PC-9 (cell line): ENCODE measurements around the gene DDHD1. TPM values are rescaled to one million over a fixed set of nuclear protein-coding genes. Genes with fewer than 3 reads are reported as not detected.
A peak's percentile ranks its signal among the peaks of the same experiment; 100 is the strongest.

Experiments used
- BruUV-seq: library from RNA; stranded (reverse); fragments of 400-500 nt; replicated peaks from 2 replicates; lab custom pipeline; 2021; lab: Mats Ljungman, UMichigan
- CTCF ChIA-PET: fragments of 300-600 bp; sonication (Branson Sonifier 250); formaldehyde crosslinking; loops from one replicate; lab custom pipeline; 2022; ENCODE audit warnings: antibody characterized with exemption; lab: Charles Lee
- POLR2A ChIA-PET: fragments of 300-600 bp; sonication (Branson Sonifier 250); formaldehyde crosslinking; loops from one replicate; lab custom pipeline; 2022; ENCODE audit warnings: antibody characterized with exemption; ENCODE audit not compliant: unreplicated experiment; lab: Charles Lee
- DNase-seq, 2 experiments: peaks; one replicate each; pipeline versions ENCODE4 v3.0.0 to v3.0.0-alpha.2; 2015 to 2022; ENCODE audit warnings: mixed read lengths in 1 of 2
- H2AFZ ChIP-seq: fragments of 200-600 bp; sonication (generic); 2 replicates; pipeline ENCODE4 v1.8.1; 2017; ENCODE audit warnings: antibody characterized with exemption
- H3F3A ChIP-seq: fragments of 200-600 bp; sonication (generic); 2 replicates; pipeline ENCODE4 v1.8.1; 2017; ENCODE audit warnings: antibody characterized with exemption, mild to moderate bottlenecking, low read depth; ENCODE audit not compliant: insufficient read depth
- H3K27ac ChIP-seq: fragments of 200-600 bp; sonication (generic); 2 replicates; pipeline ENCODE4 v1.6.1; 2016; ENCODE audit warnings: mixed run types
- H3K27me3 ChIP-seq: fragments of 200-600 bp; sonication (generic); 2 replicates; pipeline ENCODE4 v1.6.1; 2016; ENCODE audit warnings: low read depth, mixed run types; ENCODE audit not compliant: insufficient read depth
- H3K36me3 ChIP-seq: fragments of 200-600 bp; sonication (generic); 2 replicates; pipeline ENCODE4 v1.6.1; 2016; ENCODE audit warnings: low read depth, mixed run types
- H3K4me1 ChIP-seq: fragments of 200-600 bp; sonication (generic); replicated peaks from 2 replicates; pipeline ENCODE4 v1.6.1; 2016; ENCODE audit warnings: mixed run types; ENCODE audit not compliant: insufficient read depth
- H3K4me2 ChIP-seq: fragments of 200-600 bp; sonication (generic); 2 replicates; pipeline ENCODE4 v1.6.1; 2017; ENCODE audit warnings: mixed run types
- H3K4me3 ChIP-seq: fragments of 200-600 bp; sonication (generic); 2 replicates; pipeline ENCODE4 v1.6.1; 2016; ENCODE audit warnings: mixed run types
- H3K79me2 ChIP-seq: fragments of 200-600 bp; sonication (generic); 2 replicates; pipeline ENCODE4 v1.6.1; 2017; ENCODE audit warnings: low read depth, mixed run types
- H3K9me2 ChIP-seq: fragments of 200-600 bp; sonication (generic); 2 replicates; pipeline ENCODE4 v1.8.1; 2017; ENCODE audit warnings: mild to moderate bottlenecking; ENCODE audit not compliant: insufficient read depth
- H3K9me3 ChIP-seq: fragments of 200-600 bp; sonication (generic); 2 replicates; pipeline ENCODE4 v1.8.1; 2016; ENCODE audit warnings: low read depth; ENCODE audit not compliant: insufficient read depth
- H4K20me1 ChIP-seq: fragments of 200-600 bp; sonication (generic); 2 replicates; pipeline ENCODE4 v1.8.1; 2017; ENCODE audit not compliant: insufficient read depth
- EZH2 ChIP-seq: fragments of 200-600 bp; sonication (generic); IDR thresholded peaks from 2 replicates; pipeline ENCODE4 v1.8.0; 2017; ENCODE audit warnings: antibody characterized with exemption, low read depth
- intact Hi-C: fragments of 100-400 bp; cut with micrococcal nuclease; formaldehyde crosslinking; loops from one replicate; pipeline ENCODE4 v1.10.0; 2022; ENCODE audit not compliant: unreplicated experiment
- total RNA-seq: library from RNA; stranded (reverse); gene quantifications from 2 replicates; pipeline ENCODE4 v1.2.3, GENCODE V29; 2021
- TF ChIP-seq, protein P1 (sequence below): fragments of 200-600 bp; sonication (generic); conservative IDR thresholded peaks from 2 replicates; pipeline ENCODE4 v1.6.1; 2017; ENCODE audit warnings: mixed run types, antibody characterized with exemption, mild to moderate bottlenecking, moderate library complexity

Gene DDHD1
- total RNA-seq, 1 experiment from 2014 or later = 11.3 TPM

DNA sequence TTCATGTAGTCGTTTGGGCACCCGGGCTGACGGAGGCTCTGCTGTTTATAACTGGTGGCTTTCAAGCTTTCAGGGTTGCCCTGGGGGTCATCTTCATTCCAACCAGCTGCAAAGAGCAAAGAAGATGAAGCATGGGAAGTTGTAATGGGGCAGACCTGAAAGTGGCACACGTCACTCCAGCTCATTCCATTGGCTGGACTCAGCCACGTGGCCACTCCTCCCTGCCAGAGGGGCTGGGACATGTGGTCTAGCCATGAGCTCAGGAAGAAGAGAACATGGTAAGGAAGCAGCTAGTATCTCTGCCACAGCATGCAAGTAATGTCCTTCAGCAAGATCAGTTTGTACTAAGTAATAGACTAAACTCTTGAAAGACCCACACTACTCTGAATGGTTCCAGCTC lies 150.5 kb downstream of the DDHD1 start:
- Histone ChIP-seq H3K36me3 (no peaks in the 10 kb centered on the region), H3K4me1 (no peaks in the 10 kb centered on the region), H2AFZ (no peak overlapping the region), H3K9me2 (no peaks in the 10 kb centered on the region), H3K27ac (no peak overlapping the region), H3K9me3 (no peaks in the 10 kb centered on the region), H3K27me3 (no peaks in the 10 kb centered on the region), H3K4me2 (no peak overlapping the region), H3K79me2 (no peaks in the 10 kb centered on the region), H4K20me1 (no peaks in the 10 kb centered on the region), H3F3A (no peaks in the 10 kb centered on the region), H3K4me3 (no peak overlapping the region)
- ChIA-PET CTCF (no interaction called here), POLR2A (no interaction called here)
- BruUV-seq = no TSS peak
- no peak for DNase-seq
- no peak for TF ChIP-seq EZH2
- TF ChIP-seq, protein P1, sequence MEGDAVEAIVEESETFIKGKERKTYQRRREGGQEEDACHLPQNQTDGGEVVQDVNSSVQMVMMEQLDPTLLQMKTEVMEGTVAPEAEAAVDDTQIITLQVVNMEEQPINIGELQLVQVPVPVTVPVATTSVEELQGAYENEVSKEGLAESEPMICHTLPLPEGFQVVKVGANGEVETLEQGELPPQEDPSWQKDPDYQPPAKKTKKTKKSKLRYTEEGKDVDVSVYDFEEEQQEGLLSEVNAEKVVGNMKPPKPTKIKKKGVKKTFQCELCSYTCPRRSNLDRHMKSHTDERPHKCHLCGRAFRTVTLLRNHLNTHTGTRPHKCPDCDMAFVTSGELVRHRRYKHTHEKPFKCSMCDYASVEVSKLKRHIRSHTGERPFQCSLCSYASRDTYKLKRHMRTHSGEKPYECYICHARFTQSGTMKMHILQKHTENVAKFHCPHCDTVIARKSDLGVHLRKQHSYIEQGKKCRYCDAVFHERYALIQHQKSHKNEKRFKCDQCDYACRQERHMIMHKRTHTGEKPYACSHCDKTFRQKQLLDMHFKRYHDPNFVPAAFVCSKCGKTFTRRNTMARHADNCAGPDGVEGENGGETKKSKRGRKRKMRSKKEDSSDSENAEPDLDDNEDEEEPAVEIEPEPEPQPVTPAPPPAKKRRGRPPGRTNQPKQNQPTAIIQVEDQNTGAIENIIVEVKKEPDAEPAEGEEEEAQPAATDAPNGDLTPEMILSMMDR = no peak
- intact Hi-C loops = no loop called here

DNA sequence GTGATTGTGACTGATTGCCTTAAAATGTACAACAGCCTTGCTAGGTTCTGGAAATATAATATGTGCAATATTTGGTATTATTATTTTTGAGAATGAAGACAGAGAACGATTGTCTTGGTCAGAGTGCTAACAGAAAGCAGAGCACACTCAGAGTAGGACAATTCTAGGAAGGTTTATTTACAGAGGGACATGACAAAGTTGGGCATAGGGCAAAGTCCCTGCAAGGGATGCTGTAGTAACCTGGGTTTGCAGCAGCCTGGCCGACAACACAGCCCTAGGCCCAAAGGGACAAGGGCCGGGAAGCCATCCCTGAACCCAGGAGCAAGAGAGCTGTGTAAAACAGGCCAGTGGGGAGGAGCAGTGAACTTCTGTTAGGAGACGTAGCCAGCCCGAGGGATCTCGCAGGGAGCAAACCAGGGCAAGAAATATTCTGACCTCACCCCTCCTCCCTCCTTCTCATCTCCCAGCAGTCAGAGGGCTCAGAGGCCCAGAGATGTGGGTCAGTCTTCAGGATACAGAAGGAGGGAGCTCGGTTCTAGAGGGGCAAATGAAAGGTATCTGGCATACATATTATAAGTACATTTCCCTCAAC lies 151.2 kb downstream of the DDHD1 start:
- no peaks in the 10 kb centered on the region for H3K4me1 ChIP-seq
- no peaks in the 10 kb centered on the region for H3K27me3 ChIP-seq
- H3K4me2 ChIP-seq = no peak overlapping the region
- no peak overlapping the region for H2AFZ ChIP-seq
- no peak overlapping the region for H3K4me3 ChIP-seq
- no peak for DNase-seq
- H3K27ac ChIP-seq = no peak overlapping the region
- no peaks in the 10 kb centered on the region for H3K9me2 ChIP-seq
- intact Hi-C loops = no loop called here
- CTCF ChIA-PET = no interaction called here
- H3K79me2 ChIP-seq = no peaks in the 10 kb centered on the region
- no TSS peak for BruUV-seq
- H3F3A ChIP-seq = no peaks in the 10 kb centered on the region
- no peaks in the 10 kb centered on the region for H3K9me3 ChIP-seq
- POLR2A ChIA-PET = no interaction called here
- TF ChIP-seq, protein P1 = no peak
- no peak for TF ChIP-seq EZH2
- no peaks in the 10 kb centered on the region for H4K20me1 ChIP-seq
- H3K36me3 ChIP-seq = no peaks in the 10 kb centered on the region

DNA sequence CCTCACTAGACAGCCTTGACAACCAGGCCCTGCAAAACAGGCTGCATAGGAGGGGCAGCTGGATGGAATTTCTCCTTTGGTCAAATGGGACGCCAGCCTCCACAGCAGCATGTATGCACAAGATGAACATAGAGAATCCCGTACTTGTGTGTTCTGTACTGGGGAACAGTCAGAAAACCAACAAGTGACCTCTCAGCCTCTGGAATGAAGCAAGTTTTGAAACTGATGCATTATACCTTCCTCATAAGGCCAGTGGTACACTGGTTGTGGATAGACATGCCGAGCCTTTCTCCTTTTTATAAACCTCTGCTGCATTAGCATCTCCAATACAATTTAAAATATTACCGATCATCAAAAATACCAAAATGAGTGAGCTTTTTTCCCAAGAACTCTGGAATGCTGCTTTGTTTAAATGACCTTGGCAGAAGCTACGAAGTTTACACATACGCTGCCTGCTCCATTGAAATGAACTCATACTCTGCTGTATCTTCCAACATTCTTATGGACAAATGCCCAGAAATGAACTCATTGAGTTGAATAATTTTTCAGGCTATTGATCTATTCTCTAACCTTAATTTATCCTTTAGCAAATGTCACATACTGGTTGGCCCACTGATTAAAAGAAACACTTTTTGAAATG lies 154.6 kb downstream of the DDHD1 start:
- POLR2A ChIA-PET = interaction anchor here (0.6 kb wide), 1 partner anchor 32 kb away, joined by 7 read pairs; no protein-coding TSS in a partner anchor
- BruUV-seq = no TSS peak
- no peaks in the 10 kb centered on the region for H3K9me3 ChIP-seq
- no peaks in the 10 kb centered on the region for H3K27me3 ChIP-seq
- TF ChIP-seq, protein P1 = no peak
- no peak for TF ChIP-seq EZH2
- CTCF ChIA-PET = no interaction called here
- no peaks in the 10 kb centered on the region for H3F3A ChIP-seq
- no peak for DNase-seq
- no peaks in the 10 kb centered on the region for H3K9me2 ChIP-seq
- H3K79me2 ChIP-seq = no peaks in the 10 kb centered on the region
- H3K4me1 ChIP-seq = no peaks in the 10 kb centered on the region
- H3K36me3 ChIP-seq = no peaks in the 10 kb centered on the region
- H3K4me3 ChIP-seq = no peak overlapping the region
- no peak overlapping the region for H3K4me2 ChIP-seq
- intact Hi-C loops = no loop called here
- H2AFZ ChIP-seq = 0 out of 2 replicates have a peak overlapping the region, but pooled peaks have one; percentile 16
- H3K27ac ChIP-seq = no peak overlapping the region
- H4K20me1 ChIP-seq = no peaks in the 10 kb centered on the region
